ENCODE measurements around the gene STAC3. TPM values are rescaled to one million over a fixed set of nuclear protein-coding genes. Genes with fewer than 3 reads are reported as not detected.
A peak's percentile ranks its signal among the peaks of the same experiment; 100 is the strongest.

The STAC3 gene
- total and polyA plus RNA-seq, 2 of the 8 experiments (the other 6 are each of a cell fraction or from before 2014, with no cell fraction given), result 0.70 to 1.3 TPM

DNA sequence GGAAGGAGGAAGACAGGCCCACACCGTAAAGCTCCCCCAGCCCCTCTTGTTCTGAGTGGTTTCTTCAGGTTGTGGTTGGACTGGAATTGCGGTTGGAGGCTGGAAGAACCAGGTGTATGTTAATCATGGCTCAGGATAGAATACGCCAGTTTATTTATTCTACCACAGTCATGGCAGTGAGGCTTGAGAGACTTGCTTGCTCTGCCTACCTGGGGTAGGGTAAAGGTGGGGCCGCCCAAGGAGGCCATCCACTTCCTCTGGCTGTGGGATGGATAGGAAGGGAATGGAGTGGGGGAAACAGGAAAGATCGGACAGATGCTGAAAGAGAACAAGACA lies 13.4 kb downstream of the STAC3 start:
- peaks cover 24 to 34% of the 10 kb centered on the region in 2 experiments for H4K20me1 ChIP-seq (replicated peaks in 1 of 2; ENCODE audit: control insufficient read depth in 1 of 2, insufficient read depth in 2 of 2, low read length in 2 of 2)
- H3K79me2 ChIP-seq (ENCODE audit: control insufficient read depth in 1 of 2, insufficient read depth in 2 of 2, low read length in 2 of 2), result no peaks in the 10 kb centered on the region
- no peak overlapping the region for H3K56ac ChIP-seq (replicated peaks; ENCODE audit: insufficient read length, low read depth, low read length)
- H3K23ac ChIP-seq (ENCODE audit: insufficient read length), result no peak overlapping the region
- H2BK15ac ChIP-seq (ENCODE audit: low read length), result peak overlapping the region; percentile 88; the same call in 1 of the 2 replicates
- H3K4me3 ChIP-seq (ENCODE audit: extremely low read depth in 1 of 4, insufficient read depth in 2 of 4, low read depth in 3 of 4, low read length in 4 of 4), result peak overlapping the region in 3 of 4 experiments; percentile 42 to 67 (median 64); a peak in 6 of 8 replicates
- H3K4me1 ChIP-seq (replicated peaks in 1 of 4; ENCODE audit: control insufficient read depth in 3 of 4, insufficient read depth in 4 of 4, low read length in 3 of 4), result peaks cover 6 to 65% (median 44%) of the 10 kb centered on the region in 4 experiments
- ChIA-PET CTCF (ENCODE audit: partially characterized antibody) (interaction anchor here (0.6 to 27.9 kb wide), 14 partner anchors 9 to 219 kb away, joined by 3 to 726 read pairs (median 4); partner anchors contain the start of genes GLI1, INHBE, NXPH4 and SHMT2), POLR2A (ENCODE audit: partially characterized antibody) (interaction anchor here (0.7 to 23.7 kb wide), 13 partner anchors 4 to 282 kb away, joined by 3 to 852 read pairs (median 5); partner anchors contain the start of genes DDIT3, INHBE, NXPH4 and SHMT2)
- H2AFZ ChIP-seq (ENCODE audit: low read length), result no peak overlapping the region
- TF ChIP-seq TBP (IDR thresholded peaks at IDR 0.05; ENCODE audit: low read depth, low read length) (no peak), EZH2 (IDR thresholded peaks at IDR 0.05; ENCODE audit: low read depth, low read length, severe bottlenecking) (no peak), BRCA1 (IDR thresholded peaks at IDR 0.05; ENCODE audit: low read depth, low read length) (no peak), SP4 (IDR thresholded peaks at IDR 0.05; ENCODE audit: low read length) (no peak), RXRA (IDR thresholded peaks at IDR 0.05; ENCODE audit: insufficient read depth, low read depth, low read length) (no peak), CHD1 (IDR thresholded peaks at IDR 0.05; ENCODE audit: low read depth, low read length) (no peak), TAF1 (IDR thresholded peaks at IDR 0.05; ENCODE audit: low read depth, low read length) (no peak), KDM4A (IDR thresholded peaks at IDR 0.05; ENCODE audit: low read depth, low read length, severe bottlenecking) (no peak), TCF12 (IDR thresholded peaks at IDR 0.05; ENCODE audit: low read depth, low read length) (no peak), YY1 (IDR thresholded peaks at IDR 0.05; ENCODE audit: low read depth, low read length) (no peak), GTF2F1 (IDR thresholded peaks at IDR 0.05; ENCODE audit: borderline replicate concordance, low read depth, low read length) (no peak), SIX5 (IDR thresholded peaks at IDR 0.05; ENCODE audit: low read depth, low read length) (no peak), CREB1 (IDR thresholded peaks at IDR 0.05) (no peak), RBBP5 (IDR thresholded peaks at IDR 0.05; ENCODE audit: borderline replicate concordance, low read depth, low read length) (no peak), CBX8 (IDR thresholded peaks at IDR 0.05; ENCODE audit: borderline replicate concordance, low read depth, low read length) (no peak)
- H3K9ac ChIP-seq (replicated peaks in 1 of 4; ENCODE audit: extremely low read depth in 1 of 4, low read depth in 3 of 4, low read length in 3 of 4), result no peak overlapping the region
- no peak overlapping the region for H4K8ac ChIP-seq (ENCODE audit: extremely low read depth, insufficient read depth, low read length)
- no peak overlapping the region; the same call in 1 of the 2 replicates for H2BK5ac ChIP-seq (ENCODE audit: low read depth, low read length)
- H3K36me3 ChIP-seq (ENCODE audit: control insufficient read depth in 2 of 4, insufficient read depth in 4 of 4, low read length in 3 of 4), result peaks cover 16 to 21% (median 19%) of the 10 kb centered on the region in 4 experiments
- H3K9me3 ChIP-seq (ENCODE audit: insufficient read depth in 2 of 2, low read depth in 1 of 2, low read length in 1 of 2), result no peaks in the 10 kb centered on the region
- no peak overlapping the region for H4K5ac ChIP-seq (ENCODE audit: insufficient read length, low read depth, low read length)
- H3K18ac ChIP-seq (ENCODE audit: extremely low read depth, low read length), result peak overlapping the region; percentile 60; the same call in 1 of the 2 replicates
- H2BK120ac ChIP-seq (replicated peaks; ENCODE audit: low read depth, low read length), result no peak overlapping the region
- peak overlapping the region; percentile 84; the same call in 1 of the 2 replicates for H2BK12ac ChIP-seq (ENCODE audit: low read depth, low read length)
- FAIRE-seq, result no peak
- H3K79me1 ChIP-seq (ENCODE audit: low read depth, low read length), result no peaks in the 10 kb centered on the region; the same call in 1 of the 2 replicates
- peak overlapping the region; percentile 91; the same call in 1 of the 2 replicates for H2AK5ac ChIP-seq (ENCODE audit: low read depth, low read length)
- H3K4ac ChIP-seq (replicated peaks; ENCODE audit: insufficient read length, low read depth, low read length), result no peak overlapping the region
- WGBS, 2 experiments (ENCODE audit: extremely low coverage in 1 of 2, insufficient coverage in 1 of 2, insufficient read length in 1 of 2, insufficient replicate concordance in 2 of 2, low coverage in 1 of 2, low lambda C conversion rate in 2 of 2, missing lambda C conversion rate in 1 of 2), result 37% methylated on average over 5 of the region's 5 CpGs; no CpG with 5 or more reads in 1 of the 2 experiments
- peaks cover 26% of the 10 kb centered on the region for H3K23me2 ChIP-seq (ENCODE audit: low read depth, low read length)
- H3K27me3 ChIP-seq (replicated peaks in 1 of 4; ENCODE audit: control insufficient read depth in 3 of 4, extremely low read depth in 1 of 4, insufficient read depth in 3 of 4, low read length in 3 of 4), result peaks cover 59 to 76% (median 71%) of the 10 kb centered on the region in 4 experiments
- peak overlapping the region; percentile 89 to 91 for H3K4me2 ChIP-seq (ENCODE audit: insufficient read depth in 1 of 2, low read depth in 2 of 2, low read length in 2 of 2)
- H4K91ac ChIP-seq (replicated peaks; ENCODE audit: insufficient read length, low read length), result no peak overlapping the region
- no peak for DNase-seq (ENCODE audit: low read depth in 1 of 2, low spot score in 2 of 2)
- no peak overlapping the region for H3K27ac ChIP-seq (ENCODE audit: low read depth, low read length)
- H2BK20ac ChIP-seq (ENCODE audit: low read length), result peak overlapping the region; percentile 90; the same call in 1 of the 2 replicates
- H3K14ac ChIP-seq (ENCODE audit: insufficient read length), result no peak overlapping the region
